GM19043 (cell line): ENCODE measurements around the gene B3GNT8.
"Not testable (repeated sequence)": the region's sequence is repeated elsewhere in the genome, so short reads cannot be mapped to it uniquely, and the experiment has no call there.

ENCODE experiments used
- ATAC-seq: cut with Tn5 transposase; IDR thresholded peaks from one replicate; pipeline ENCODE4 v1.9.1; 2021; ENCODE audit warnings: low read depth; ENCODE audit not compliant: unreplicated experiment

Gene B3GNT8

GRCh38 chr19:41437944-41438574 lies 10.9 kb upstream of the B3GNT8 start:
- ATAC-seq, result no peak

GRCh38 chr19:41436674-41436951 lies 9.4 kb upstream of the B3GNT8 start:
- ATAC-seq, result no peak

- ATAC-seq, result no peak
Measured at GRCh38 chr19:41435936-41436673, 8.9 kb upstream of the B3GNT8 start.

- ATAC-seq, result not testable (repeated sequence)
Measured at GRCh38 chr19:41435376-41435775, 8.2 kb upstream of the B3GNT8 start.

- no peak for ATAC-seq
Measured at GRCh38 chr19:41434450-41434849, 7.3 kb upstream of the B3GNT8 start.

GRCh38 chr19:41433171-41433570 lies 6.0 kb upstream of the B3GNT8 start:
- ATAC-seq, result no peak

GRCh38 chr19:41431426-41432386 lies 4.5 kb upstream of the B3GNT8 start:
- ATAC-seq, result no peak

GRCh38 chr19:41430922-41431321 lies 3.7 kb upstream of the B3GNT8 start:
- no peak for ATAC-seq

GRCh38 chr19:41428481-41428859 lies 1.3 kb upstream of the B3GNT8 start:
- no peak for ATAC-seq

- ATAC-seq, result no peak
Measured at GRCh38 chr19:41427647-41428480, 690 bp upstream of the B3GNT8 start.

GRCh38 chr19:41426116-41426841 lies 895 bp downstream of the B3GNT8 start:
- ATAC-seq, result no peak

- no peak for ATAC-seq
Measured at GRCh38 chr19:41425174-41426115, 1.7 kb downstream of the B3GNT8 start.

- ATAC-seq, result no peak
Measured at GRCh38 chr19:41424335-41425173, 2.6 kb downstream of the B3GNT8 start.

- ATAC-seq, result no peak
Measured at GRCh38 chr19:41422955-41423354, 4.2 kb downstream of the B3GNT8 start.

GRCh38 chr19:41422456-41422855 lies 4.7 kb downstream of the B3GNT8 start:
- ATAC-seq, result no peak

GRCh38 chr19:41421973-41422372 lies 5.2 kb downstream of the B3GNT8 start:
- no peak for ATAC-seq

GRCh38 chr19:41421314-41421713 lies 5.9 kb downstream of the B3GNT8 start:
- no peak for ATAC-seq
